Suppressor macrophage (primary cell): Measurements from ENCODE around the gene GCHFR.
A peak's percentile ranks its signal among the peaks of the same experiment; 100 is the strongest.

Source experiments
- DNase-seq, 4 experiments: peaks; one replicate each; pipeline ENCODE4 v3.0.0-alpha.2; 2020 to 2022

Gene GCHFR

DNA sequence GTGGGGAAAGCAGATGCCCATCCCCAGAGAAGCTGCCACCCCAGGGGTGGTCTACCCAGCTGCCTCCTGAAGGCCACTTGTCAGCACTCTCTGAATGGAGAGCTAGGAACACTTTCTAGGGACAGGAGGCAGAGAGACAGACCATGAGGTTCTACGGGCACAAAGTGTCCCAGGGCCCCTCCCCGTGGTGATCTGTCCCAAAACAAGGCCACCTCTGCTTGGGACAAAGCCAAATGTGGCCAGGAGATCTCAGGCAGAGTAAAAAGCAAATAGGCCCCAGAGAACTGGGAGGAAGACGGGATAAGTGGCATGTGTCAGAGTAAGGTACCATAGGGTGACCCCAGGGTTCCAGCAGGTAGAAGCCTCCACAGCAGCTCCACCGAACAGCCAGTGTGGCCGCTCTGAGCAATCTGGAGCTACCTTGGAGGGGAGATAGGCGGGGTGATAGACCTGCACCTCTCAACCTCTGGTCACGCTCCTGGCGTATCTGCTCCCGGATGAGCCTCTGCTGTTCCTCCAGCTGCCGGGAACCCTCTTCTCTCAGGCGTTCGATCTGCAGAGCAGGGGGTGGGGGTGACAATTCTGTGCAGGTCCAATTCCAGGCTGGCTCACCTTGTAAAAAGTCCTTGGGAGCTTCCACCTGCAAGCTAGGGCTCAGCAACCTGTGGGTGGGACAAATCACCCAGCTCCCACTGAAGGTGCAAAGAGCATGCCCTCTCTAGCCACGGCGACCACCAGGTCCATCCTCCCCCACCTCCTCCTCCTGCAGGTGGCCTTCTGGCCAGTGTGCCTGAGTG is 12.1 kb downstream of the GCHFR start:
- no peak for DNase-seq

DNA sequence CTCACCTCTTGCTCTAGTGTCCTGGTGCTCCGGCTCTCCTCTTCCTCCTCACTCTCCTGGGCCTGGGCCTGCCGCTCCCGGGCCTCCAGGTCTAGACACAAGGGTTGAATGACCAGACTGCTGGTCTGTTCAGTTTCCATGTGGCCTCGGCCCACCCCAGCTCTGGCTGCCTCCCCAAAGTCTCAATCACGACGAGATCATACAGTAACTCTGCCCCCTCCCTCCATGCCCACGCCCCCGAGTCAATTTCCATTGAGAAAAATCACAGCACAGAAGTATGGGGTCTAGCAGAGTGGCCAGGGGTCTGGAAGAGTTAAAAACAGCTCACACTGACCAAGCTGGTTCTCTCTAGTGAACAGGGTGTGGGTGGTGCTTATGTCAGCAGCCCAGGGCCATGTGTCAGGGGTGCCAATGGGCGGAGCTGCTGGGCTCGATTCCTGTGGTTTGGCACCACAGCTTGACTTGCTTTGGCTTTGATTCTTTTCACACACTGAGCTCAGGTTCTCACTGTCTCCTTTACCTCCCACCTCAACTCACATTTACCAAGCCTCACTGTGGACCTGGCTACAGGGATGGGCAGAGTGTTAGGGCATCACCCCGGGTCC is 12.8 kb downstream of the GCHFR start:
- DNase-seq = peak; percentile 63 to 83 (median 80)

GRCh38 chr15:40782609-40783227 is 18.9 kb downstream of the GCHFR start:
- DNase-seq = peak; percentile 52 to 79 (median 68)

- no peak for DNase-seq
These were observed 21.3 kb downstream of the GCHFR start for GRCh38 chr15:40785164-40785563.

- DNase-seq = no peak
These were observed 21.9 kb downstream of the GCHFR start for GRCh38 chr15:40785814-40786213.

- DNase-seq = peak; percentile 37 to 55 (median 50)
These were observed 23.5 kb downstream of the GCHFR start for GRCh38 chr15:40787344-40787841.

DNA sequence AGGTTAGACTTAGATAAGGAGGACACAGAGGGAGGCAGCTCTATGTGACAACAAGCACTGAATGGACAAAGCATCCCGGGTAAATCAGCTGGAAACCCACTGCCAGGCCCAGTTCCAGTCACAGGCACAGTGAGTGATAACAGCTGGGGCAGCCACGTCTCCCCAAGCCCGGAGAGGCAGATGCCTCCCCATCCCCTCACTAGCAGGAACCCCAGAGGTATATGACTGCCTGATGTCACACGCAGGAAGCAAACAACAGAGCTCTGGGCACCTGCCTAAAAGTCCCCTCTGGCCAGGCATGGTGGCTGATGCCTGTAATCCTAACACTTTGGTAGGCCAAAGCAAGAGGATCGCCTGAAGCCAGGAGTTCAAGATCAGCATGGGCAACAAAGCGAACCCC is 24.1 kb downstream of the GCHFR start:
- DNase-seq = no peak

- DNase-seq = no peak
These were observed 25.3 kb downstream of the GCHFR start for GRCh38 chr15:40789119-40789518.

DNA sequence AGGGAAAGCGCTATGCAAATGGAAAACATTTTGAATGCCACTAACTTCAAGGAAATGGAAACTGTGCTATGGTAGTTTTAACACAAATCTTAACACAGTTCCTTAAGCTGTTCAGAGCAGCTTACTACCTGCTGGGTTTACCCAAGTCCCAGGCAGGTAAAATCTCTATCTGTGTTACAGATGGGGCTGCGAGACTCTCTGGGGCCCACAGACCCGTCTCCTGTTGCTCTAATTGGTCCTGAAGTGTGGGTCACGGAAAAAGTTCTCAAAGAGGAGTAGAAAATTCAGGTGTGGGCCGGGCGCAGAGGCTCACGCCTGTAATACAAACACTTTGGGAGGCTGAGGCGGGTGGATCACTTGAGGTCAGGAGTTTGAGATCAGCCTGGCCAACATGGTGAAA is 26.1 kb downstream of the GCHFR start:
- DNase-seq = no peak

GRCh38 chr15:40790718-40791117 is 26.9 kb downstream of the GCHFR start:
- no peak for DNase-seq

- no peak for DNase-seq
These were observed 28.5 kb downstream of the GCHFR start for GRCh38 chr15:40792394-40792793.

DNA sequence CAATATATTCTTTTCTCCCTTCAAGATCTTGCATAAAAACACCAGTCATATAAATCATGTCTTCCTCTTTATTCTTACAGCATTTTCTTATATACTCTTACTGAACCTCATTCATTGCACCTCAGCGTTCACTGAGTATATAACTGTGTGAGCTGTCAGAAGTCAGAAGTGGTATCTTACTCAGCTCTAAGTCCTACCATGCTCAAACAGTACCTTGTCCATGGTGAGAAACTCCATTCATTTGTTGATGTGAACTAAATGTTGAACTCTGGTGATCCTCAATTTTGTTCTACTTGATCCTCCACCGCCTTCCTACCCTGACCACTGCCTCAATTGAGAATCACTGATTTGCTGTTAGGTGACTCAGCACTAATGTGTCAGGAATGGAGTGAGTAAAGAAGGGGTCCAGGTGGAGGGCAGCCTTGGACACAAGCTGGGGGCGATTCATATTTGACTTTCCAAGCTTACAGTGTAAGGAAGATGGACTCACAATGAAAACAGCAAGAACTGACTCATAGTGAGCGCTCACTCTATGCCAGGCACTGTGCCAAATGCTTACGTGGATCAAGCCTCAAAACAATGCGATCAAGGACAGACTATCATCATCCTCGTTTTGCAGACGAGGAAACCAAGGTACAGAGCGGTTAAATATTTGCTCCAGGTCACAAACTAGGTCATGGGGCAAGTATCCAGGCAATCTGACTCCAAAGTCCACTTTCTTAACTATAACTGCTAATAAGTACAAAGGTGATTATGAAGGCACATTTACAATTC is 29.5 kb downstream of the GCHFR start:
- DNase-seq = peak; percentile 41 to 54 (median 49)

DNA sequence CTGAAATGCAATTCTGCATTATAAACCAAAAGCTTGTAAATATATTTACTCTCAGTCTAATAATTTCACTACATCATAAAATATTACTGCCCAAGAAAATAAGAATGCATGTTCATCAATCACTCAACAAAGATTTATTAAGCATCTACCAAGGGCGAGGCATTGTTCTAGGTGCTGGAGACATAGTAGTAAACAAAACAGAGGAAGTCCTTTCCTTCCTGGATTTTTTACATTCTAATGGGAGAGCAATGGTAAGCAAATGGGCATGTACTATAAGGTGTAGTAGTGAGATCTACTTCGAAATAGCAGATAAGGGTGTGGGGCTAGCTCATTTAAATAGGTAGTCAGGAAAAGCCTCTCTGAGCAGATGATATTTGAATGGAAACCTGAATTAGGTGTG is 32.2 kb downstream of the GCHFR start:
- DNase-seq = no peak

GRCh38 chr15:40796512-40796911 is 32.6 kb downstream of the GCHFR start:
- DNase-seq = peak; percentile 40 to 68 (median 54)

- DNase-seq = no peak
These were observed 35.7 kb downstream of the GCHFR start for GRCh38 chr15:40799523-40799922.

DNA sequence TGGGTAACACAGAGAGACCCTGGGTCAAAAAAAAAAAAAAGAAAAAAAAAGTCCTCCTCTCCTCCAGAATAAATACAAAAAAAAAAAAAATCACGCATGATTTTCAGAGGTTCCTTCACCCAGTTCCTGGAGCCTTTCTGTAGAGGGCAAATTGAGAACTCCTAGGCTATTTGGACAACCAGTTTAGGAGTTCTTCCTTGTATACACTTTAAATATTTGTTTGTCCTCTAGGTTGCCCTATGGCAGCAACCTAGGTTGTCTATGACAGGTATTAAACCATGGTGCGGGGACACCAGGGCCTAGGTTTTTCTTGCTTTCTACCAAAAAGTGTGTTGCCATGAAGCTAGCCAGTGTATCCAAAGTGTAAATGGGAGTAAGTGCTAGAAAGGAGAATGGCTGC is 39.2 kb downstream of the GCHFR start:
- DNase-seq = no peak

DNA sequence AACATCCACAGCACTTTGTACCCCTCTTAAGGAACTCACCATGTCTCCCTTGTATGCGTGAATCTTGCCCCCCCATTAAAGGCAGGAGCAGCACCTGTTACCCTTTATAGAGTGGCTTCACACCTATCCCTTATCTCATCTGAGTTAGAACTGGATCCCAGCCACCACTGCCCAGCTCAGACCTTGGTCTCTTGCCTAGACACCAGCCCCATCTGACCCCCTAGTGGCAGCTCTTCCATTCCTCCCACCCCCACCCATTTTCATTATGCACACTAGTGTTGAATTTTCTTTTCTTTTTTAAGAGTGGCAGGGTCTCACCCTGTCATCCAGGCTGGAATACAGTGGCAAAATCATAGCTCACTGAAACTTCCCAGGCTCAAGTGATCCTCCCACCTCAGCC is 39.8 kb downstream of the GCHFR start:
- no peak for DNase-seq

DNA sequence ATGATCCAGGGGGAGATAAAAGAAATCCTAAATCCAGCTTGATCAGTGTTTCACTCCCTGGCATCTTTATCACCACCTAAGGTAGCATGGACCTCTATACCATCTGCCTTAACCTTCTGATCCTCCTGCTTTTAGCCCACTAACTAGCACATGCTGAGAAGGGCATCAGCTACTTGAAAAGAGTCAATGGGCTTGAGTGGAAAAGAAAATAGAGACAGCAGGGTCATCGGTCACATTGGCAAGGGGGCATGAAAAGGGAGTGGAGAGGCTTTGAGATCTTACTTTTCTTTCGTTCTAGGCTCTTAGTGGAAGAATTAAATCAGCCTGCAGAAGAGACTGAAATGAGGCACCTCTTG is 42.8 kb downstream of the GCHFR start:
- DNase-seq = no peak

DNA sequence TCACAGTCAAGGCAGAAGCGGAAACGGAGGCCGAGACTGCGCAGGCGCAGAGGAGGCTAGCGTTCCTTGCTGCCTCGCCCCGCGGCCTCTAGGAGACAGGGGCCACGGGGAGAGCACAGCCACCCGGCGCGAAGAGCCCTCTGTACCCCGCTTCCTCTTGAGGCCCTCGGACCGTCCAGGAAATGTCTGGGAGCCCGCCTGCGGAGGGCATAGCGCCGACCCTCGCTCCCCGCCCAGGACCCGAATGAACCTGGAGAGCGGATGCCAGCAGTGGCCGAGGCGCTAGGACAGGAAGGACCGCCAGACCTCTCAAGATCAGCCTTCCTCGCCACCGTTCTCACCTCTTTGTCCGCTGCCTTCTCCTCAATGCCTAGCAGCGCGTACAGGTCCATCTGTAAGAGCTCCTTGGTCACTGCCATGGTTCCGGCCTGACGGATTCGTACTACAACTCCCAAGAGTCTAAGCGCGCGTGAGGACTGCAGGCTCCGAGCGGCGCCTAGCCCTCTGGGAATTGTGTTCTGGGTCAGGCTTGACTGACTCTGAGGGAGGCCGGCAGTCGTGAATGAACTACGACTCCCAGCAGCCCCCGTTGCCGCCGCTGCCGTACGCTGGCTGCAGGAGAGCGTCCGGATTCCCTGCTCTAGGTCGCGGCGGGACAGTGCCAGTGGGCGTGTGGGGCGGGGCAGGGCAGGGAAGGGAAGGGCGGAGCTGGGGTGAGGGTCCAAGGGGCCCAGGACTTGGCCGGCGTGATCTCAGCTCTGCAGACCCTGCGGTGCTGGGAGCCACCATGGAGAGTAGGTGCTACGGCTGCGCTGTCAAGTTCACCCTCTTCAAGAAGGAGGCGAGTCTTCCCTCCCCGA is 43.4 kb downstream of the GCHFR start, which contains the start of the genes DNAJC17 and ZFYVE19:
TSS of gene DNAJC17 (minus strand) at position 446 of the 860 bp plus-strand sequence. CDS start at position 419, 27 bp downstream.
TSS of gene ZFYVE19 (plus strand) at position 62 of the 860 bp plus-strand sequence. CDS start at position 563, 501 bp downstream.
- DNase-seq = peak; percentile 98 to 99 (median 98)

DNA sequence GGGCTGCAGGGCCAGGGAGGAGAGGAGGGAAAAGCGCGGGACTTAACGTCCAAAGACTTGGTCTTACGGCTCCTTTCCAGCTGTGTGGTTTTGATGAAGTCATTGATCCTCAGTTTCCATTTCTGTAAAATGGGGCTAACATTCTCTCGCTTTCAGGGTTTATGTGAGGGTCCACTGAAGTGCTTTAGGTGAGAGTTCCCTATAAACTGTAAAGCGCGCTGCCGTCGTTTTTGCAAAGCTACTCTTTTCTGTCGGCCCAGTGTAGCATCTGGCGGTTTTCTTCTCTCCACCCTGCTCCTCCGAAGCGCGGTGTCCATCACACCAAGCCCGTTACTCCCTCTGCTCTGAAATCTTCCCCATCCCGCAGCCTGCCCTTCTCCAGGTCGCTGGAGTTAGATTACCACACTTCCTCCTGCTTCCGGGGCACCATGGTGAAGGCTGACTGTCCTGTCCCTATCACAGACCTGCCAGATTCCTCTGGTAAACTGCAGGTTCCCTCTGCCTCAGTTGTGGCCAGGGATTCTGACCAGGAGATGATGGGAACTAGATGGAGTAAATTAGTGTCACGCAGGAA is 44.1 kb downstream of the GCHFR start:
- DNase-seq = peak in 1 of 4 experiments; percentile 41

- DNase-seq = no peak
These were observed 45.1 kb downstream of the GCHFR start for GRCh38 chr15:40808861-40809450.
